GM12891 (cell line): Measurements from ENCODE around the gene RAB30.

Experiments
- PAX5 ChIP-seq: IDR thresholded peaks from 2 replicates; pipeline ENCODE4 v1.6.1; 2011; ENCODE audit warnings: low read length, moderate library complexity, mild to moderate bottlenecking; ENCODE audit not compliant: insufficient read depth, severe bottlenecking
- POLR2A ChIP-seq: IDR thresholded peaks from 2 replicates; pipeline ENCODE4 v1.6.1; 2011; ENCODE audit warnings: low read depth, low read length, control low read depth
- POLR2AphosphoS5 ChIP-seq: IDR thresholded peaks from 2 replicates; pipeline ENCODE4 v1.6.1; 2011; ENCODE audit warnings: low read depth, low read length, control low read depth

GRCh38 chr11:83047515-83048225 is 24.0 kb downstream of the RAB30 start:
- no peak for TF ChIP-seq POLR2A
- TF ChIP-seq POLR2AphosphoS5 = no peak
- TF ChIP-seq PAX5 = no peak
